Type B pancreatic cell (in vitro differentiated cells): Measurements from ENCODE around the gene BCL2L1. TPM values are rescaled to one million over a fixed set of nuclear protein-coding genes. Genes with fewer than 3 reads are reported as not detected.

ENCODE experiments used
- DNase-seq: peaks from one replicate; pipeline ENCODE4 v3.0.0; 2021; ENCODE audit warnings: mixed read lengths; ENCODE audit not compliant: unreplicated experiment; ENCODE audit errors: extremely low spot score
- H3K27ac Mint-ChIP-seq: 2 replicates; pipeline ENCODE4 v1.8.0; 2021; ENCODE audit warnings: mild to moderate bottlenecking, mixed read lengths
- H3K27me3 Mint-ChIP-seq: 2 replicates; pipeline ENCODE4 v1.8.0; 2021; ENCODE audit warnings: mixed read lengths
- H3K36me3 Mint-ChIP-seq: 2 replicates; pipeline ENCODE4 v1.8.0; 2021; ENCODE audit warnings: mixed read lengths
- H3K4me1 Mint-ChIP-seq: one replicate; pipeline ENCODE4 v1.8.0; 2021; ENCODE audit warnings: mixed read lengths; ENCODE audit not compliant: unreplicated experiment
- H3K4me3 Mint-ChIP-seq: 2 replicates; pipeline ENCODE4 v1.8.0; 2021; ENCODE audit warnings: mild to moderate bottlenecking, mixed read lengths
- H3K9me3 Mint-ChIP-seq: 2 replicates; pipeline ENCODE4 v1.8.0; 2021; ENCODE audit warnings: mixed read lengths
- CTCF ChIP-seq: fragments of 200-600 bp; sonication (generic); conservative IDR thresholded peaks from 2 replicates; pipeline ENCODE4 v1.5.0; 2021; ENCODE audit warnings: antibody characterized with exemption, mild to moderate bottlenecking
- total RNA-seq: library from RNA; stranded (reverse); gene quantifications from 2 replicates; pipeline ENCODE4 v1.2.1, GENCODE V29; 2021; ENCODE audit warnings: low replicate concordance

The BCL2L1 gene
- total RNA-seq, 1 donor from 2014 or later = 142 TPM

- H3K27me3 Mint-ChIP-seq = no peaks in the 10 kb centered on the region
- H3K27ac Mint-ChIP-seq = peak overlapping the region; percentile 80
- no peak overlapping the region for H3K4me3 Mint-ChIP-seq
- TF ChIP-seq CTCF = no peak
- peaks cover 52% of the 10 kb centered on the region for H3K4me1 Mint-ChIP-seq
- peaks cover 27% of the 10 kb centered on the region for H3K36me3 Mint-ChIP-seq
- H3K9me3 Mint-ChIP-seq = no peaks in the 10 kb centered on the region
- no peak for DNase-seq
Observed at GRCh38 chr20:31674895-31675827, 47.5 kb downstream of the BCL2L1 start.

GRCh38 chr20:31673943-31674463 lies 48.7 kb downstream of the BCL2L1 start:
- H3K4me3 Mint-ChIP-seq = no peak overlapping the region
- peak overlapping the region; percentile 50 for H3K27ac Mint-ChIP-seq
- H3K9me3 Mint-ChIP-seq = no peaks in the 10 kb centered on the region
- no peak for TF ChIP-seq CTCF
- H3K4me1 Mint-ChIP-seq = peaks cover 49% of the 10 kb centered on the region
- DNase-seq = no peak
- peaks cover 35% of the 10 kb centered on the region for H3K36me3 Mint-ChIP-seq
- H3K27me3 Mint-ChIP-seq = no peaks in the 10 kb centered on the region

GRCh38 chr20:31673435-31673834 lies 49.2 kb downstream of the BCL2L1 start:
- DNase-seq = no peak
- peak overlapping the region; percentile 5 for H3K27ac Mint-ChIP-seq
- peaks cover 31% of the 10 kb centered on the region for H3K36me3 Mint-ChIP-seq
- no peaks in the 10 kb centered on the region for H3K27me3 Mint-ChIP-seq
- no peak for TF ChIP-seq CTCF
- peaks cover 43% of the 10 kb centered on the region for H3K4me1 Mint-ChIP-seq
- H3K9me3 Mint-ChIP-seq = no peaks in the 10 kb centered on the region
- no peak overlapping the region for H3K4me3 Mint-ChIP-seq

- H3K36me3 Mint-ChIP-seq = peaks cover 36% of the 10 kb centered on the region
- peak overlapping the region; percentile 57 for H3K27ac Mint-ChIP-seq
- DNase-seq = no peak
Observed at GRCh38 chr20:31671324-31671723, 51.3 kb downstream of the BCL2L1 start.

More at GRCh38 chr20:31671324-31671723, 51.3 kb downstream of the BCL2L1 start:
- Mint-ChIP-seq H3K4me1 (peaks cover 43% of the 10 kb centered on the region), H3K27me3 (no peaks in the 10 kb centered on the region), H3K9me3 (no peaks in the 10 kb centered on the region), H3K4me3 (no peak overlapping the region)
- TF ChIP-seq CTCF = no peak
